HG02885 (cell line): ENCODE measurements around the gene IL20RB.
A peak's percentile ranks its signal among the peaks of the same experiment; 100 is the strongest.
"Not testable (repeated sequence)": the region's sequence is repeated elsewhere in the genome, so short reads cannot be mapped to it uniquely, and the experiment has no call there.

ENCODE experiments used
- ATAC-seq: cut with Tn5 transposase; IDR thresholded peaks from one replicate; pipeline ENCODE4 v1.9.1; 2021; ENCODE audit warnings: mild to moderate bottlenecking; ENCODE audit not compliant: unreplicated experiment, poor library complexity

Gene IL20RB

DNA sequence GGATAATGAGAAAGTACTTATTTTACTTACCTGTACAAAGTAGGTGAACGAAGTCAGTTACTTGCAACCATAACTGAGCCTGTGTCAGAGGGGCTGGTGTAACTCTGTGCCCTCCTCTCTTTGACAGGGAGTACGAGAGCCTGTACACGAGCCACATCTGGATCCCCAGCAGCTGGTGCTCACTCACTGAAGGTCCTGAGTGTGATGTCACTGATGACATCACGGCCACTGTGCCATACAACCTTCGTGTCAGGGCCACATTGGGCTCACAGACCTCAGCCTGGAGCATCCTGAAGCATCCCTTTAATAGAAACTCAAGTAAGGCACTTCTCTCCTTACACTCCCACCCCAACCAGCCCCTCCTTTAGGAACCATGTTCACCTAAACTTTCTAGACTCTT, 24.2 kb downstream of the IL20RB start:
- ATAC-seq: no peak

DNA sequence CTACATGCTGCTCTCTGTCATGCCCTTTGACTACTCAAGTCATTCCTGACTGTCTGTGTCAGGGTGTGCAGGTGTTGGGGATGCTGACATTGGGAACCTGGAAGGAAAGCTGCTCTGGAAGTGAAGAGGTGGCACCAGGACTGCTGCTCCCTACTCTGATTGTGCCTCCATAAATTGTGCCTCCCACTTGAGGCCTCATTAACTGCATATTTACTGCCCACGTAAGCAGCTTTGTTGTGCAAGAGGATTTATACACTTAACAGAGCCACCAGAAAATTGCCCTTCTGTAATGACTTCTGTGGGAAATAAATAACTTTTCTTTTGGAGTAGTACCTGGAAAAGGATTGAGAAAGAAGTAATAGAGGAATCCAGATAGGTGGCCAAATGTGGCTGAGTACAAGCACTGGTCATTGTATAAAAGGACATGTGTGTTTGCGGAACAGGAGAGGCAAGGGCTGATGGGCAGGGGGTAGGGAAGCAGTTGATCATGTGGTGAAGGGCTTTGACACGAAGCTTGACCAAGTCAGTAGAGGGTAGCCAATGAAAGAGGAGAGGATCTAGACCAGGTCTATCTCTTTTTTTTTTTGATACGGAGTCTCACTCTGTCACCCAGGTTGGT, 24.8 kb downstream of the IL20RB start:
- ATAC-seq: no peak

DNA sequence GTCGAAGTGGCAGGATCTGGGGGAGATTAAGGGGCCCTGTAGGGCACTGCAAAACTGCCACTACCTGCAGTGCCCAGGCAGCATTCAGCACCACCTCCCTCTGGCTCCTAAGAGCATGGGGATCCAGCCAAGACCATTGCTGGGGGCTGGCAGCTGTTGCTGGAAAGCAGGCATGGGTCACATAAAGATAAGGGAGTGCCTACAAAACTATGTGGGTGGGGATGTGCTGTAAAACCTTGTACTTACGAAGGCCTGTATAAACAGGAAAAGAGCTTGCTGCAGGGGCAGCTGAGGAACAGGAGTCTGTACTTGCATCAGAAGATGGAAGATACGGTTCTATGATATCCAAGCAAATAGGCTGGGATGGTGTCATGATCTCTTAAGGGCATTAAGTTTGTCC, 27.1 kb downstream of the IL20RB start:
- ATAC-seq: no peak

DNA sequence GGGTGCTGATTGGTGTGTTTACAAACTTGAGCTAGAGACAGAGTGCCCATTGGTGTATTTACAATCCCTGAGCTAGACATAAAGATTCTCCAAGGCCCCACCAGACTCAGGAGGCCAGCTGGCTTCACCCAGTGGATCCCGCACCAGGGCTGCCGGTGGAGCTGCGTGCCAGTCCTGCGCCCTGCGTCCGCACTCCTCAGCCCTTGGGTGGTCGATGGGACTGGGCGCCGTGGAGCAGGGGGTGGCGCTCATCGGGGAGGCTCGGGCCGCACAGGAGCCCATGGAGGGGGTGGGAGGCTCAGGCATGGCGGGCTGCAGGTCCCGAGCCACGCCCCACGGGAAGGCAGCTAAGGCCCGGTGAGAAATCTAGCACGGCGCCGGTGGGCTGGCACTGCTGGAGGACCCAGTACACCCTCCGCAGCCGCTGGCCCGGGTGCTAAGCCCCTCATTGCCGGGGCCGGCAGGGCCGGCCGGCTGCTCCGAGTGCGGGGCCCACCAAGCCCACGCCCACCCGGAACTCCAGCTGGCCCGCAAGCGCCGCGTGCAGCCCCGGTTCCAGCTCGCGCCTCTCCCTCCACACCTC, 29.7 kb downstream of the IL20RB start:
- not testable (repeated sequence) for ATAC-seq

DNA sequence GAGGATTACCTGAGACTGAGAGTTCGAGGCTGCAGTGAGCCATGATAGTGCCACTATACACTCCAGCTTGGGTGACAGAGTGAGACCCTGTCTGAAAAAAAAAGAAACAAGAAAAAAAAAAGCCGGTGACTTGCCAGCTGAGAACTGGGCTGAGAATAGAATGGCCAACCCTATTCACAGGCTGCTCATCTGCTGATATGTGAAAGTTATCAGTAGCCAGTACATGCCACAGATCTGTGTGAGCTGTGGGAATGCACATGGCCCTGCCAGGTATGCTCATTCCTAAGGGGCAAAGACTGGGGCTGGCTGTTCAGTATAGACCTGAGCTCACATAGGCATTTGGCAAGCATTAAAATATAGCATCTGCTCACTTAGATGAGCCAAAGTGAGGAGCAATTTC, 30.9 kb downstream of the IL20RB start:
- no peak for ATAC-seq

DNA sequence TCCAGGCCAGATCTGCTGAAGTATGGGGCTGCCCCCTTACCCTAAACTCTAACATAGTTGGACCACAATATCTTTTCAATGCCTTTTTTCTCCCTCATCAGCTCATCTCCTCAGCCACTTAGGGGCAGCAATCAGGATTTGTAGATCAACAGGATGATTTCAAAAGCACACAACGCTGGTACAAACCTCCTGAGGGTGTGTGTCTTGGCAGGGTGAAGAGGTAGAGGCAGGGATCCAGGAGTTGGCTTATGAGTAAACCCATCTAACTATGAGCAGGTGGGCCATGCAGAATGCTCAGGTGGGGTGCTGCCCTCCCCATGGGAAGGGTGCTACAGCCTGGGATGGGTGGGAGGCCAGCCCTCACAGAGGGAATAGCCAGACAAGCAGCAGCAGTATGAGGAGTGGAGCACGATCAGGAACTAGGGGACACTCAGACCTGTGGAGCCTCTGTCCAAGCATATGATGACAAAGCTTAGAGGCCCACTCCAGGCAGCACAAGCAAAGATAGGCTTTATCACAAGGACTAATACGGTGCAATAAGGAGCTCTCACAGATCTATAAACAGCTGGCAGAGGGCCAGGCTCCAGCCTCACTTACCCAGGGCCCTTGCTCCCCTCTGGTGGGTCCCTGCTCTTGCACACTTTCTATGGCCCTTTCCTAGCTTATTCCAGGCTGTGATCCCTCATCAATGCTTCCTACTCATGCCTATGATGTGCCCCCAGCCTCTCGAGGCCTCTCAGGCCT, 32.2 kb downstream of the IL20RB start:
- ATAC-seq: no peak

DNA sequence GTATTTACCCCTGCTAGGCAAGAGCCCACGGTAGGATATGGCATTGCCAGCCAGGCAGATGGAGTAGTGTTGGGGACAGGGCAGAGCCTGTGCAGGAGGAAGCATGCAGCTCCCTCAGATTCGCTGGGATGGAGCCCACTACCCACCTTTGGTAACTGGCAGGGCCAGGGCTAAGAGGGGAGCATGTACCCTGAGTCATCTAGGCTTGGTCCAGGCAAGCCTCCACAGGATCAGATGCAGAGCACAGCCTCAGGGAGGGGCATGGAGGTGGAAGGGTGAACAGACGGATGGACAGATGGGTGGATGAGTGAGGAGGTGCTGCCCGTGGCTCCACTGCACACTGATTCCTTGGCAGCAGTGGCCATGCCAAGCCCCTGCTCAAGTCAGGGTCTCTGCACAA, 33.0 kb downstream of the IL20RB start:
- no peak for ATAC-seq

DNA sequence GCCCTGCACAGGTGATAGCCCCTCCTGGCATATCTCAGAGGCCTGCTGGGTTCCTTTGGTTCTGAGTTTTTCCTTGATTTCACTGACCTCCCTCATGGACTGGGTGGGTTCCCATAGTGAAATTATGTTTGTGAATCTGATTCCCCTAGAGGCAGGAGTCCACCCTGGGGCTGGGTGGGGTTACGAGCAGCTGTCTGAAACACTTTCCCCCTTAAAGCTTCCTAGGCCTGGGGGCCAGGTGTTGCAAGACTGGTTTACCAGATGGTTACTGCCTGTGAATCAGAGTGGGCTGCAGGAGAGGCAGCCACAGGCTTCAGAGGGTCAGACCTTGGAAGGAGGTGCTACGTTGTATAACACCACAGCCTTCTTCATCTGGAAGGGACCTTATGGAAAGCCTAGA, 34.3 kb downstream of the IL20RB start:
- ATAC-seq: no peak

DNA sequence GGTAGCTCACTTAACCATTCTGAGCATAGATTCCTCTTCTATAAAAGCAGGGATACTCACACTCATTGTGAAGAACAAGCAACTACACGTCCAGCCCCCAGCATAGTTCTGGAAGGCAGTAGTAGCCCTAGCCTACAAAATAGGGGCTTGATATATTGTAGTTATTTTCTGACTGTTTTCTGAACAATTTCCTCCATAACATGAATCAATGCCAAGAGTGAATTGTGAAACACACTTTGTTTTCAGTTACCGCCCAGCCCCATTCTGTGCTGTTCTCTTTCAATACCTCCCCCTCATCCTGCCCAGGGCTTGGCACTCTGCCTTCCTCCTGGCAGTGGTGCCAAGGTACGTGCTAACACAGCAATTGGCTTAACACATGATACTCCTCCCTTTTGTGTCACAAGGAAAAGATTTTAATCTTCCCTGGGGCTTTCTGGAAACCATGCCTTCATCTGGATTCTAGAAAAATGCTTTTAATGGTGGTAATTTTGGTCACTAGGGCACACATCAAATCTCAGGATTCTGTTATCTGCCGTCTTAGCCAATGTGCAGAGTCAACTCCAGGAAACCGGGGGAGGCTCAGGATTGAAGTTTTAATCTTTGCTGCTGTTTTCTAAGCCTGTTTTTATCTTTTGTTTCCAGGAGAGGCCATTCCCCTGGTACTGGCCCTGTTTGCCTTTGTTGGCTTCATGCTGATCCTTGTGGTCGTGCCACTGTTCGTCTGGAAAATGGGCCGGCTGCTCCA, 37.2 kb downstream of the IL20RB start:
- no peak for ATAC-seq

DNA sequence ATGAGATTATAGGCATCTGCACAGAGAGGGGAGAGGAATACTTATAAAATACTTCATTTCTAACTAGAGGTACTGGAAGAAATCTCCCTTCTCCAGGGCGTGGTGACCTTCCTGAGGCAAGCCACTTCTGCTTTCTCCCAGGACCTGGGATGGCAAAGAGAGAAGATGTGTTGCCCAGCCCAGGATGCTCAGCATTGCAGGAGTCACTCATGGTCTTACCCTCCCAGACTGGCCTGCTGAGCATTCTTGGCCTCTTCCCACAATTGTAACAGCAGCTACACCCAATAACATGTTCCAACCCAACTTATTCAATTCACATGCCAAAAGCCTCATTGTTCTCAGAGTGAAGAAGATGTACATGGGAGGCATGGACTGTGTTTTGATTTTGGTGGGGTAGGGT, 37.9 kb downstream of the IL20RB start:
- no peak for ATAC-seq

DNA sequence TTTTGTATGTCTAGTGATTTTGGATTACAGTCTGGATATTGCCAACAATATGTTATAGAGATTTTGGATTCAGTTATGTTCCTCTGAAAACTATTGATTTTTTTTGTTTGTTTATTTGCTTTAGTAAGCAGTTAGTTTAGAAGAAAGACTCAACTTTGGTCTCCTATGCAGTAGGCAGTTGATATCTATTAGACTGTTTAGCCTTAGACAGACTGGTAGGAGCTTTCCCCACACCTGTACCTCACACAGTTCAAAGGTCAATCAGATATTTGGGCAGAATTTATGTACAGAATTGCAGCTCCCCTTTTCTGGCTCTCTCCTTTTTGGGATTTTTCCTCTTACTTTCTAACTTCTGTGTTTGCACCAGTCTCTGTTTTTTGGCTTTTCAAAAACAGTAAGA, 42.3 kb downstream of the IL20RB start:
- ATAC-seq: no peak

DNA sequence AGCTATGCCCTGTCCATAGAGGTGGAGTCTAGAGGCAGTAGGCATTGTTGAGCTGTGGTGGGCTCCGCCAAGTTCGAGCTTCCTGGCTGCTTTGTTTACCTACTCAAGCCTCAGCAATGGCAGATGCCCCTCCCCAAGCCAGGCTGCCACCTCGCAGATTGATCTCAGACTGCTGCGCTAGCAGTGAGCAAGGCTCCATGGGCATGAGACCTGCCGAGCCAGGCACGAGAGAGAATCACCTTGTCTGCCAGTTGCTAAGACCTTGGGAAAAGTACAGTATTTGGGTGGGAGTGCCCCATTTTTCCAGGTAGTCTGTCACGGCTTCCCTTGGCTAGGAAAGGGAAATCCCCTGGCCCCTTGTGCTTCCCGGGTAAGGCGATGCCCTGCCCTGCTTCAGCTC, 49.6 kb downstream of the IL20RB start:
- ATAC-seq: not testable (repeated sequence)

DNA sequence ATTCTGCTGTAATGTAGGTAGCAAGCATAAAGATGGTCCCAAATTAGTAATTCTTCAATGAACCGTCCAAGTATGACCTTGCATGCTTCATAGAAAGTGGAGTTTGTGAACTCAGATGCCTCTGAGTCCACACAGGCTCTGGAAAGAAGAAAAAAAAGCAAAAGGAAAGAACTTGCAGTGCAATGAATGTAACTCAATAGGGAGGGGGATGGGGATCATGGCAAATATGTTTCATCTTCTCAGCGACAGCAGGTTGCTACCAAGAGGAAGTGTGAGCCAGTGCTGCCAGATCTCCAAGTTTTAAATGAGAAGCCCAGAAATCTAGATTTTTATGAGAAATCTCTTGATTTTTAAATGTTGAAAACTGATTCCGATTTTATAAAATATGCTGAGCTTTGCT, 50.3 kb downstream of the IL20RB start:
- ATAC-seq: no peak

DNA sequence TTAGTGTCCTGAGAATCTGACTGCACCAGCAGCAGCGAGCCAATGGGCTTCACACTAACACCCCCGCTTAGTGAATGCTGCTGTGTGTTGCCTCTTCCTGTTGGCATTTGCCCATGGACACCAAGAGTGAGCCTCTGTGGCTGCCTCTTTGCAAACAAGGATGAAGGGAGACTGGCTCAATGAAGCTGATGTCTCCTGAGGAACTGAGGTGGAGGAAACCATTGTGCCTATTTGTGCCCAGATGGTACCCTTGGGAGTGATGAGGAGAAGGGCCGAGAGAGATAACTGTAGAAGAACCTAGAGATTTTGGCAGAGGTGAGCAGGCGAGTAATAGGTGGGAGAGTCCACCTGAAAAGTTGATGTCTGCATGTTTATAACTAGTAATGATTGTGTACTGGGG, 51.2 kb downstream of the IL20RB start:
- ATAC-seq: no peak

DNA sequence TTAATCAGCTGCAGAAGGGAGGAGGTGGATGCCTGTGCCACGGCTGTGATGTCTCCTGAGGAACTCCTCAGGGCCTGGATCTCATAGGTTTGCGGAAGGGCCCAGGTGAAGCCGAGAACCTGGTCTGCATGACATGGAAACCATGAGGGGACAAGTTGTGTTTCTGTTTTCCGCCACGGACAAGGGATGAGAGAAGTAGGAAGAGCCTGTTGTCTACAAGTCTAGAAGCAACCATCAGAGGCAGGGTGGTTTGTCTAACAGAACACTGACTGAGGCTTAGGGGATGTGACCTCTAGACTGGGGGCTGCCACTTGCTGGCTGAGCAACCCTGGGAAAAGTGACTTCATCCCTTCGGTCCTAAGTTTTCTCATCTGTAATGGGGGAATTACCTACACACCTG, 52.4 kb downstream of the IL20RB start:
- ATAC-seq: no peak

DNA sequence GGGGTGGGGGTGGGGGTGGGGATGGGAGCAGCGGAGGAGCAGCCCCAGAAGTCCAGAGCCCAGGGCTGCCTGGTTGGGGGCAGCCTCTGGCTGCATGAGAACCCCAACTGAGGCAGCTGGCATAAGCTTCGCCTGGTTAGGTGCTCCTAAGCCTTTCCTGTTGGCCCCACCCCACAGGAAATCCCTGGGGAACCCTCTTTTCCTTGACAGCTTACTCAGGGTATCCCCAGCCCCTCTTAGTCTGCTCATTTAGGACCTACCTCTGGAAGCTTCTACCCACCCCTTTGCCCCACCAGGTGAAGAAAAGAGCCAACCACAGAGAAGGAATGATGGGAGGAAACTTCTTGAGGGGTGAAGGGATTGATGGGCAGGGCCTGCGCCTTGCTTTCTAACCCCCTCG, 53.4 kb downstream of the IL20RB start:
- no peak for ATAC-seq

DNA sequence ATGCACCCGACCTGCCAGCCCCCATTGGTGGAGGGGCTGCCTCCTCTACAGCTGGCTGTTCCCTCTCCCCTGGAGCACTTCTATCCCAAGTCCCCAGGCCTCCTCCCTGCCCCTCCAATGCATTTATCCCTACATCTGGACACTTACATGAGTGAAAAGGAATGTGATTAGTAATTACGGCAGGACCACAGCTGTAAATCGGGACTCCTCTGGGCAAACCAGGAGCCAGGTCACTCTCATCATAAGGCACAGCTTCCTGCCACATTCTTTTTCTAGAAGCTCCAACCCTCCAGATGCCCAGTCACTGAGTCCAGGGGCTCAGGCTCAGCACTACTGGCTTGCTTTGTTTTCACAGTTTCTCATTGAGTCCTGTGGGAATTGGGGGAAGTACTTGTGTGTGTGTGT, 54.3 kb downstream of the IL20RB start:
- ATAC-seq: no peak

DNA sequence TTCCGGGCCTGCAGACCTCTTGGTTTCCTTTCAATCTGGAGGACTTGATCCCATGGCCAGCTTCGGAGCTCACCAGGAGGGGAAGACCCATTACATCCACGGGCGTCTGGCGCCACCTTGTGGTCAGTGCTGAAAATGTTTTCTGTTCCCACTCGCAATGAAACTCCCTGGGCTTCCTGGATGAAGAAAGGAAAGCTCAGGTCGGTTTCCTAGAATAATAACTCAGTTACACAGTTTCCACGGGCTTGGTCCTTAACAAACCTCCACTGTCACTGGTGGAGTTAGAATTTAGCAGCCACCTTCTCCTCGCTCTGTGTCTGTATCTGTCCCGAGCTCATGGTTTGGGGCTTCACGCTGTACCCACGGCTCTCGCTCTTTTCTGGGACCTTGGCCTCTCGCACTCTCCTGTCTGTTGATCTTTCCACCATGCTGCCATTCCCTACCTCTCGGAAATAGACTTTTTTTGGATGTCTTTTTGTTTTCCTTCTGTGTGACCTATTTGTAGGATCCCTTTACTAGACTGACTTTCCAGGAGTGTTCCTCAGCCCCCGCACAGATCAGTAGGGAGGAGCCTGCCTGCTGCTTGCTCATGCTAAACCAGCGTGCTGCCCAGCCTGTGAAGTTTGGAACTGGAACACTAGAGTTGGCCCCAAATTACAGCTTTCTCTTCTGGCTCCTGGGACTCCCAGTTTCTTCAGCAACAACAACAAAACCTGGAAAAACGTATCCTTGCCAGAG, 56.3 kb downstream of the IL20RB start:
- ATAC-seq: peak; percentile 87

DNA sequence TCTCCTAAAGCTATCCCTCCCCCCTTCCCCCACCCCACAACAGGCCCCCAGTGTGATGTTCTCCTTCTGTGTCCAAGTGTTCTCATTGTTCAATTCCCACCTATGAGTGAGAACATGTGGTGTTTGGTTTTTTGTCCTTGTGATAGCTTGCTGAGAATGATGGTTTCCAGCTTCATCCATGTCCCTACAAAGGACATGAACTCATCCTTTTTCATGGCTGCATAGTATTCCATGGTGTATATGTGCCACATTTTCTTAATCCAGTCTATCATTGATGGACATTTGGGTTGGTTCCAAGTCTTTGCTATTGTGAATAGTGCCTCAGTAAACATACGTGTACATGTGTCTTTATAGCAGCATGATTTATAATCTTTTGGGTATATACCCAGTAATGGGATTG, 59.5 kb downstream of the IL20RB start:
- ATAC-seq: not testable (repeated sequence)

DNA sequence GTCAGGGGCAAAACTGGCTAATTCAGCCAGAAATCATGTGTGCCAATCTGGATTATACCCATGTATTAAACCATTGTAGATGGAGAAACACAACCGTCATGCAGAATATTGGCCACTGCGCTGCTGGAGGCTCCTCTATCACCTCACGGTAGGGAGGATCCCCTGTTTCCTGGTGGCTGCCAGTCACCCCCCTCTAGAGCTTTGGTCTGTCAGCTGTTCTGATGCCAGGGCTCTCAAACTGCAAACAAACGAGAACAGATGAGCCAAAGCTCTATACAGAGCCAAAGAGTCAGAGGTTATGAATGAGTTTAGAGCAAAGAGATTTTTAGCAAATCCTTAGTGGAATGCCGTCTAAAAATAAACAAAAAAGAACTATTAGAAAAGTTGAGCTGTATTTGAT, 62.5 kb downstream of the IL20RB start:
- ATAC-seq: no peak

DNA sequence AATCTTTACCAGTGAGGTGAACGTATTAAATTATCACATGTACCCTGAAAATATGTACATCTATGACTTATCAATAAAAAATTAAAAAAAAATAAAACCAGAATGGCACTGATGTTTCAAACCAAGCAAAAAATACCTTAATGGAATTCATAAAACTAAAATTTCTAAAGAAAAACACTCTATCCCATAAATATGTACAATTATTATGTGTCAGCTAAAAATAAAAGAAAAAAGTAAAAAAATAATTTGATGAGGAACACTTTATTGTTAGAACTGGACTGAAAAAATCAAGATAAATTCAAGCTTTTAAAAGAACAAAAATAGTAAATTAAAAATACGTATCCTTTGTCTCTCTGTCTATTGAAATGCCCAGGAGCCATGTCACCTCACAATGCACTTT, 63.1 kb downstream of the IL20RB start:
- no peak for ATAC-seq
